Ovary (tissue), 3 donors: ENCODE results near the gene BCAM.

Experiments
- CTCF ChIP-seq, 3 donors: fragments of 450-650 bp in 2 of 3; fragments of 200-600 bp in 1 of 3; IDR thresholded peaks; one replicate each; pipeline versions ENCODE4 v1.5.1 to v1.8.0; 2016 to 2022; ENCODE audit warnings: antibody characterized with exemption in 3 of 3, mild to moderate bottlenecking in 1 of 3
- POLR2A ChIP-seq: fragments of 450-650 bp; IDR thresholded peaks from one replicate; pipeline ENCODE4 v1.6.1; 2017; ENCODE audit warnings: antibody characterized with exemption, mild to moderate bottlenecking, moderate library complexity
- donor health status: DM: no; HTN: no; CAD: no.

GRCh38 chr19:44807162-44807561 lies 1.7 kb upstream of the BCAM start:
- no peak for TF ChIP-seq CTCF (IDR thresholded peaks at IDR 0.05)
- TF ChIP-seq POLR2A = no peak
